Neural cell (in vitro differentiated cells): ENCODE data around the gene STRBP. TPM values are rescaled to one million over a fixed set of nuclear protein-coding genes. Genes with fewer than 3 reads are reported as not detected.

Experiments used
- H2AFZ ChIP-seq: fragments of 200-600, 300-800 bp; sonication (generic), shearing (Covaris generic); 2 replicates; pipeline ENCODE4 v1.6.0; 2014; ENCODE audit warnings: low read depth, mild to moderate bottlenecking, antibody characterized with exemption, low read length, moderate library complexity
- H3F3A ChIP-seq: fragments of 200-600 bp; shearing (Covaris generic); 2 replicates; pipeline ENCODE4 v1.6.1; 2016; ENCODE audit warnings: mild to moderate bottlenecking, moderate library complexity, mixed read lengths, antibody characterized with exemption, low read length; ENCODE audit not compliant: insufficient read depth, poor library complexity, severe bottlenecking
- H3K27ac ChIP-seq: fragments of 200-600, 300-800 bp; sonication (generic), shearing (Covaris generic); 2 replicates; pipeline ENCODE4 v1.5.1; 2014; ENCODE audit warnings: mild to moderate bottlenecking, low read length, moderate library complexity
- H3K27me3 ChIP-seq: fragments of 300-800, 200-600 bp; sonication (generic), shearing (Covaris generic); 2 replicates; pipeline ENCODE4 v1.6.0; 2014; ENCODE audit warnings: mild to moderate bottlenecking, low read depth, low read length, moderate library complexity; ENCODE audit not compliant: insufficient read depth
- H3K36me3 ChIP-seq: fragments of 300-800, 200-600 bp; sonication (generic), shearing (Covaris generic); 2 replicates; pipeline ENCODE4 v1.5.1; 2014; ENCODE audit warnings: mild to moderate bottlenecking, antibody characterized with exemption, low read length, moderate library complexity; ENCODE audit not compliant: insufficient read depth
- H3K4me2 ChIP-seq: fragments of 300-800, 200-600 bp; sonication (generic), shearing (Covaris generic); 2 replicates; pipeline ENCODE4 v1.6.0; 2014; ENCODE audit warnings: mild to moderate bottlenecking, low read length
- H3K4me3 ChIP-seq: fragments of 300-800, 200-600 bp; sonication (generic), shearing (Covaris generic); 2 replicates; pipeline ENCODE4 v1.5.1; 2014; ENCODE audit warnings: mild to moderate bottlenecking, low read length, moderate library complexity
- H3K79me2 ChIP-seq: fragments of 200-600 bp; shearing (Covaris generic); replicated peaks from 2 replicates; pipeline ENCODE4 v1.6.0; 2014; ENCODE audit warnings: mild to moderate bottlenecking, low read length, moderate library complexity; ENCODE audit not compliant: insufficient read depth
- H3K9ac ChIP-seq: fragments of 300-800, 200-600 bp; sonication (generic), shearing (Covaris generic); 2 replicates; pipeline ENCODE4 v1.6.1; 2016; ENCODE audit warnings: mild to moderate bottlenecking, low read length, mixed read lengths
- H3K9me2 ChIP-seq: fragments of 200-600 bp; shearing (Covaris generic); 2 replicates; pipeline ENCODE4 v1.6.1; 2016; ENCODE audit warnings: mild to moderate bottlenecking, low read length, mixed read lengths; ENCODE audit not compliant: insufficient read depth
- H3K9me3 ChIP-seq: fragments of 200-600, 300-800 bp; sonication (generic), shearing (Covaris generic); 2 replicates; pipeline ENCODE4 v1.6.1; 2016; ENCODE audit warnings: mild to moderate bottlenecking, mixed run types, low read length, moderate library complexity, mixed read lengths
- H4K20me1 ChIP-seq: fragments of 200-600 bp; shearing (Covaris generic); 2 replicates; pipeline ENCODE4 v1.6.1; 2016; ENCODE audit warnings: mild to moderate bottlenecking, mixed run types; ENCODE audit not compliant: insufficient read depth
- CTCF ChIP-seq: fragments of 450-650 bp; IDR thresholded peaks from 2 replicates; pipeline ENCODE4 v1.5.1; 2014; ENCODE audit warnings: antibody characterized with exemption, mild to moderate bottlenecking, moderate library complexity; ENCODE audit not compliant: poor library complexity, severe bottlenecking
- EP300 ChIP-seq: fragments of 450-650 bp; conservative IDR thresholded peaks from 2 replicates; pipeline ENCODE4 v1.6.1; 2014; ENCODE audit warnings: antibody characterized with exemption, mild to moderate bottlenecking, moderate library complexity; ENCODE audit not compliant: poor library complexity, severe bottlenecking
- EZH2 ChIP-seq: fragments of 200-600, 300-800 bp; shearing (Covaris generic), sonication (generic); IDR thresholded peaks from 2 replicates; pipeline ENCODE4 v1.6.1; 2014; ENCODE audit warnings: antibody characterized with exemption, low read length, borderline replicate concordance, mild to moderate bottlenecking; ENCODE audit not compliant: insufficient read depth, poor library complexity, severe bottlenecking
- MXI1 ChIP-seq: fragments of 450-650 bp; conservative IDR thresholded peaks from 2 replicates; pipeline ENCODE4 v1.6.1; 2014; ENCODE audit warnings: antibody characterized with exemption, mild to moderate bottlenecking; ENCODE audit not compliant: poor library complexity, severe bottlenecking
- POLR2AphosphoS5 ChIP-seq: IDR thresholded peaks from 2 replicates; pipeline ENCODE4 v1.6.1; 2012
- RAD21 ChIP-seq: fragments of 450-650 bp; conservative IDR thresholded peaks from 2 replicates; pipeline ENCODE4 v1.6.1; 2014; ENCODE audit warnings: antibody characterized with exemption, mild to moderate bottlenecking, moderate library complexity
- REST ChIP-seq: IDR thresholded peaks from 2 replicates; pipeline ENCODE4 v1.6.1; 2012; ENCODE audit warnings: borderline replicate concordance
- SMC3 ChIP-seq: fragments of 450-650 bp; conservative IDR thresholded peaks from 2 replicates; pipeline ENCODE4 v1.6.1; 2014; ENCODE audit warnings: antibody characterized with exemption, mild to moderate bottlenecking, moderate library complexity; ENCODE audit not compliant: poor library complexity
- TAF1 ChIP-seq: IDR thresholded peaks from 2 replicates; pipeline ENCODE4 v1.6.1; 2012; ENCODE audit warnings: low read depth
- polyA plus RNA-seq: library from polyadenylated mRNA; depleted of rRNA; stranded (reverse); fragments of >200 nt; gene quantifications from 2 replicates; pipeline ENCODE4 v1.2.3, GENCODE V29; 2014

The STRBP gene
- polyA plus RNA-seq, 1 donor from 2014 or later, result 64.6 TPM

- H3K9me2 ChIP-seq, result no peaks in the 10 kb centered on the region
- no peak overlapping the region for H3K27ac ChIP-seq
- no peaks in the 10 kb centered on the region for H3K79me2 ChIP-seq
- H3K9ac ChIP-seq, result no peak overlapping the region
- H3K4me2 ChIP-seq, result no peak overlapping the region
- H3K9me3 ChIP-seq, result no peaks in the 10 kb centered on the region
- H3F3A ChIP-seq, result no peaks in the 10 kb centered on the region
- no peak overlapping the region for H2AFZ ChIP-seq
- H3K36me3 ChIP-seq, result no peaks in the 10 kb centered on the region
- no peaks in the 10 kb centered on the region for H3K27me3 ChIP-seq
- H3K4me3 ChIP-seq, result no peak overlapping the region
- no peaks in the 10 kb centered on the region for H4K20me1 ChIP-seq
- TF ChIP-seq TAF1, result no peak
- TF ChIP-seq MXI1, result no peak
- no peak for TF ChIP-seq RAD21
- TF ChIP-seq SMC3, result no peak
- TF ChIP-seq REST, result no peak
- TF ChIP-seq EZH2, result no peak
- TF ChIP-seq POLR2AphosphoS5, result no peak
- TF ChIP-seq EP300, result no peak
- TF ChIP-seq CTCF, result no peak
Measured at GRCh38 chr9:123120953-123121352, 147.4 kb downstream of the STRBP start.

GRCh38 chr9:123120131-123120530 is 148.3 kb downstream of the STRBP start:
- H3K79me2 ChIP-seq, result no peaks in the 10 kb centered on the region

More at GRCh38 chr9:123120131-123120530, 148.3 kb downstream of the STRBP start:
- Histone ChIP-seq H2AFZ (no peak overlapping the region), H3K9me2 (no peaks in the 10 kb centered on the region), H3K9me3 (no peaks in the 10 kb centered on the region), H3K9ac (no peak overlapping the region), H3K4me3 (no peak overlapping the region), H3K27ac (no peak overlapping the region), H3K27me3 (no peaks in the 10 kb centered on the region), H4K20me1 (no peaks in the 10 kb centered on the region), H3F3A (no peaks in the 10 kb centered on the region), H3K4me2 (no peak overlapping the region), H3K36me3 (no peaks in the 10 kb centered on the region)
- TF ChIP-seq REST (no peak), MXI1 (no peak), EZH2 (no peak), EP300 (no peak)
